ENCODE measurements around the gene TMEM151A. TPM values are rescaled to one million over a fixed set of nuclear protein-coding genes. Genes with fewer than 3 reads are reported as not detected.

The TMEM151A gene
- total RNA-seq, 6 experiments from 2014 or later: 0.07 to 0.11 TPM; not detected in 4

DNA sequence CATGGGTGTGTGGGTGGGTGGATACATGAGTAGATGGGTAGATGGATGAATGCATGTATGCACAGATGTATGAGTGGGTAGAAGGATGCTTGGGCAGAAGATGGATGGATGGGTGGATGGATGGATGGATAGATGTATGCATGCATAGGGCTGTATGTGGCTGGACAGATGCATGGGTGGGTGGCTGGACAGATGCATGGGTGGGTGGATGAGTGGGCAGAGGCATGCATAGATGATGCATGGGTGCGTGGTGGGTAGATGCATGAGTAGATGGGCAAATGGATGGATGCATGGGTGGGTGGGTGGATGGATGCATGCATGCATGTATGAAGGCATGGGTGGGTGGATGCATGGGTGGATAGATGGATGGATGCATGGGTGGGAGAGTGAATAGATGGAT is 32.0 kb downstream of the TMEM151A start:
- no peak for DNase-seq
- peaks cover 7% of the 10 kb centered on the region; the same call in 1 of the 2 replicates for H3K36me3 Mint-ChIP-seq (ENCODE audit: low read depth)
- H3K4me1 Mint-ChIP-seq (ENCODE audit: low read depth): peaks cover 55% of the 10 kb centered on the region
- H3K9me3 Mint-ChIP-seq: peaks cover 9% of the 10 kb centered on the region
- no peak overlapping the region for H3K4me3 Mint-ChIP-seq
- TF ChIP-seq CTCF (IDR thresholded peaks at IDR 0.05): no peak
- no peaks in the 10 kb centered on the region; the same call in none of the 2 replicates for H3K27me3 Mint-ChIP-seq (ENCODE audit: insufficient read depth)
- H3K27ac Mint-ChIP-seq: no peak overlapping the region

DNA sequence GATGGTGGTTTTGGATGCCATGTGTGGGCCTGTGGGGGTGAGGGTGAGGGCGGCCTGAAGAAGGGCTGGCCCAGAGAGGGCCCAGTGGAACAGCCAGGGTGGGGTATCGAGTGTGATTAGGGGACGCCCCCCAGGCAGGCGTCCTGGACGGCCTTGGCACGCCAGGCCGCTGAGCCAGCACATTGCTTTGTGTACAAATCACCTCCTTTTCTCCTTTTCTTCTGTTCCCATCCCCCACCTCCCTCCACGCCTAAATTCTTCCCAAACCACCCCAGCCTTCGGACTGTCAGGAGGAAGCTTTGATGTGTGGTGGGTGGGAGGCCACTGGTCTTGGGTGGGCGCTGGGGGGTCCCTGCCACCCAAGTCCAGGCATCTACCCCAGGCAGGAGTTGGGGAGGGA is 33.0 kb downstream of the TMEM151A start:
- H3K27ac Mint-ChIP-seq: peak overlapping the region; percentile 70
- H3K9me3 Mint-ChIP-seq: peaks cover 6% of the 10 kb centered on the region
- H3K27me3 Mint-ChIP-seq (ENCODE audit: insufficient read depth): peaks cover 7% of the 10 kb centered on the region
- H3K4me1 Mint-ChIP-seq (ENCODE audit: low read depth): peaks cover 53% of the 10 kb centered on the region
- peaks cover 7% of the 10 kb centered on the region; the same call in 1 of the 2 replicates for H3K36me3 Mint-ChIP-seq (ENCODE audit: low read depth)
- H3K4me3 Mint-ChIP-seq: no peak overlapping the region
- DNase-seq: no peak
- TF ChIP-seq CTCF (IDR thresholded peaks at IDR 0.05): no peak

DNA sequence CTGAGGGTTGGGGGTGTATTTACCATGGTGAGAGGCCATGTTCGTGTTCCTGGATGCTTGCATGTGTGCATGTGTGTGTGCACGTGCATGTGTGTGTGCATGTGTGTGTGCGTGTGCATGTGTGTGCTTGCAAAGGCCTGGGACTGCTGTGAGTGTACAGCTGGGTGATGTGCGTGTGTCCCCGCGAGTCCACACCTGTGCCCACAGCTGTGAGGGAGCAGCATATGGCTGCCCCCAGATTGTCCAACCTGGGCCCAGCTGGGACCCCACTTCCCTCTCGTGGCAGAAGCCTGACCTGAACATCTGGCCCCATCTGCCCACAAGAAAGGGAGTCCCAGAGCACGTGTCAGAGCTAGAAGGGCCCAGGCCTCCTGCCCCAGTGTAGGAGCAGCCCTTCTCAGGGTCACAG is 33.6 kb downstream of the TMEM151A start:
- Mint-ChIP-seq H3K36me3 (ENCODE audit: low read depth) (peaks cover 2% of the 10 kb centered on the region; the same call in 1 of the 2 replicates), H3K9me3 (peaks cover 2% of the 10 kb centered on the region), H3K4me1 (ENCODE audit: low read depth) (peaks cover 53% of the 10 kb centered on the region), H3K27ac (peak overlapping the region; percentile 27; the same call in 1 of the 2 replicates), H3K4me3 (no peak overlapping the region), H3K27me3 (ENCODE audit: insufficient read depth) (peaks cover 10% of the 10 kb centered on the region)
- no peak for TF ChIP-seq CTCF (IDR thresholded peaks at IDR 0.05)
- DNase-seq: no peak

DNA sequence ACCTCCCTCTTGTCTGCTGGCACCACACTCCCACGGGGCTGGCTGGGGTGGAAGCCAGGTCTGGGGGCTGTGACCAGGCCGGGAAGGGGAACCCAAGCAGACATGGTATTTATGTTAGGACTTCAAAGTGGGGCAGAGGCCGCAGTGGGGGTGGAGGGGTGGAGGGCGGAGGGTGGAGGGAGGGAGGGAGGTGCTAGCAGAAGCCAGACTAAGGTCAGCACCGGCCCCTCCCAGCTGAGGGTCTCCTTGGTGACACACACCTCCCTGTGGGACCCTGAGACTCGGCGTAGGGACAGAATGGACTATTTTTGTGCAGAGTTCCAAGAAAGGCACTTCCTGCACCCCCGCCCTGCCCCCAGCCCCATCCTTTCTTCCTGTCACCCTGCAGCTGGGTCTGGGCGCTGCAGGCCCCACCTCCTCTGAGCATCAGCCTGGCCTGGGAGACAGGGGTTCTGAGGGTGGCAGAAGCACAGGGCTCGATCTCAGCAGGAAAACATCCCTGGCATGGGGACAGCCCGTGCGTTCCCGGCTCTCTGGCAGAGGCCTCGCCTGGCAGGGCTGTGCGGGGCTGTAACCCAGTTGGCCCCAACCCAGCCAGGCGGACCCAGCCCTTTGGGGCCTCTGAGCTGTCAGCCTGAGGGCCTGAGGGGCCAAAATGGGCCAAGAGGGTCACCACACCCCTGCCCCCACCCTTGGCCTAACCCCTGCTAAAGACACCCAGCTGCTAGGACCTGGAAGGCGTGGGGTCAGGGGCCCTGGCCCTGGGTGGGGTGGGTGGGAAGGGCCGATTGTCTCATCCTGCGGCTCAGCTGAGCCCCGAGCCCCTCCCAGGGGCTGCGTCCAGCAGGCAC is 34.8 kb downstream of the TMEM151A start:
- Mint-ChIP-seq H3K4me3 (peak overlapping the region; percentile 50), H3K4me1 (ENCODE audit: low read depth) (peaks cover 53% of the 10 kb centered on the region), H3K36me3 (ENCODE audit: low read depth) (no peaks in the 10 kb centered on the region), H3K27ac (peak overlapping the region; percentile 92), H3K27me3 (ENCODE audit: insufficient read depth) (peaks cover 13% of the 10 kb centered on the region), H3K9me3 (no peaks in the 10 kb centered on the region)
- DNase-seq: peak; percentile 54
- TF ChIP-seq CTCF (IDR thresholded peaks at IDR 0.05): no peak

- Mint-ChIP-seq H3K36me3 (ENCODE audit: low read depth) (no peaks in the 10 kb centered on the region), H3K27ac (peak overlapping the region; percentile 88), H3K4me3 (peak overlapping the region; percentile 44), H3K27me3 (ENCODE audit: insufficient read depth) (peaks cover 13% of the 10 kb centered on the region), H3K4me1 (ENCODE audit: low read depth) (peaks cover 53% of the 10 kb centered on the region), H3K9me3 (no peaks in the 10 kb centered on the region)
- peak; percentile 68 for DNase-seq
- peak; percentile 19; the same call in 1 of the 2 replicates for TF ChIP-seq CTCF (IDR thresholded peaks at IDR 0.05)
Observed at GRCh38 chr11:66327171-66328030, 35.7 kb downstream of the TMEM151A start.
